Ascending aorta (tissue), 2 donors: ENCODE data around the gene TMPRSS11E. TPM values are rescaled to one million over a fixed set of nuclear protein-coding genes. Genes with fewer than 3 reads are reported as not detected.

Source experiments
- DNase-seq, 2 donors: peaks; one replicate each; pipeline ENCODE4 v3.0.0-alpha.2; 2019; ENCODE audit warnings: low spot score in 2 of 2
- H3K27ac ChIP-seq, 2 donors: fragments of 200-600 bp; sonication (generic); one replicate each; pipeline ENCODE4 v1.5.1; 2016 to 2017; ENCODE audit warnings: mild to moderate bottlenecking in 1 of 2
- H3K27me3 ChIP-seq: fragments of 200-600 bp; sonication (generic); one replicate; pipeline ENCODE4 v1.5.1; 2017
- H3K36me3 ChIP-seq, 2 donors: fragments of 200-600 bp; sonication (generic); one replicate each; pipeline ENCODE4 v1.5.1; 2016
- H3K4me1 ChIP-seq, 2 donors: fragments of 200-600 bp; sonication (generic); one replicate each; pipeline ENCODE4 v1.5.1; 2016 to 2017; ENCODE audit warnings: mild to moderate bottlenecking in 1 of 2
- H3K4me3 ChIP-seq, 2 donors: fragments of 200-600 bp; sonication (generic); one replicate each; pipeline ENCODE4 v1.5.1; 2016 to 2017; ENCODE audit warnings: mild to moderate bottlenecking in 1 of 2
- H3K9me3 ChIP-seq, 2 donors: fragments of 200-600 bp; sonication (generic); one replicate each; pipeline ENCODE4 v1.5.1; 2016
- CTCF ChIP-seq, 3 experiments: fragments of 200-600 bp in 2 of 3; fragments of 450-650 bp in 1 of 3; sonication (generic) in 2 of 3; IDR thresholded peaks; one replicate each; pipeline ENCODE4 v1.5.1; 2016 to 2019; ENCODE audit warnings: antibody characterized with exemption in 3 of 3, mild to moderate bottlenecking in 1 of 3, moderate library complexity in 1 of 3
- intact Hi-C: fragments of 100-400 bp; cut with DNase I; formaldehyde crosslinking; loops from one replicate; pipeline ENCODE4 v1.15.1; 2023
- total RNA-seq: library from RNA; depleted of rRNA; stranded (reverse); fragments of >200 nt; gene quantifications from one replicate; pipeline ENCODE4 v1.1.0, GENCODE V29; 2016

The TMPRSS11E gene
- total RNA-seq, 1 donor from 2014 or later, result not detected

- intact Hi-C loops, result no loop called here
- Histone ChIP-seq H3K27ac (no peak overlapping the region), H3K27me3 (no peaks in the 10 kb centered on the region), H3K36me3 (no peaks in the 10 kb centered on the region), H3K9me3 (no peaks in the 10 kb centered on the region), H3K4me1 (no peaks in the 10 kb centered on the region), H3K4me3 (no peak overlapping the region)
- TF ChIP-seq CTCF (IDR thresholded peaks at IDR 0.05), result no peak
- no peak for DNase-seq
These were observed 17.8 kb downstream of the TMPRSS11E start for GRCh38 chr4:68465058-68465457.

DNA sequence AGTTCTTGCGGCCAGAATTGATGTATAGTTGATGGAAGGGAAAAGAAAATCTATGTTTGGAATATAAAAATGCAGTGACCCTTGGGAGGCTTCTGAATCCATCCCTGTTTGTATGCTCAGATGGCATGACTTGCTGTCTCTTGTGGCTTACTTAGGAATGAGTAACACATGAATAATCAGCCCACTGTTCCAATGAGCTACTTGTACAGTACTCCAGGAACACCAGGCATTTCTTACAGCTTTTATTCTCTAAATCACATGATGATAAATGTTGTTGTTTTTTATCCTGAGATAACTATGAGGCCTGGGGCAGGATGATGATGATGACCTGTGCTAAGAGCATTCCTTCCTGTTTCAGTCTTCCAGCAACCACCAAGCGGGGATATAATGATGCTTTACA is 18.9 kb downstream of the TMPRSS11E start:
- no peaks in the 10 kb centered on the region for H3K36me3 ChIP-seq
- TF ChIP-seq CTCF (IDR thresholded peaks at IDR 0.05), result no peak

GRCh38 chr4:68466751-68467150 is 19.5 kb downstream of the TMPRSS11E start:
- intact Hi-C loops, result no loop called here
- H3K4me3 ChIP-seq, result no peak overlapping the region
- H3K9me3 ChIP-seq, result no peaks in the 10 kb centered on the region
- no peak for TF ChIP-seq CTCF (IDR thresholded peaks at IDR 0.05)
- H3K36me3 ChIP-seq, result no peaks in the 10 kb centered on the region
- DNase-seq, result no peak
- H3K27me3 ChIP-seq, result no peaks in the 10 kb centered on the region
- H3K4me1 ChIP-seq, result no peaks in the 10 kb centered on the region
- no peak overlapping the region for H3K27ac ChIP-seq

More for the DNA sequence above, 18.9 kb downstream of the TMPRSS11E start:
- Histone ChIP-seq H3K27ac (no peak overlapping the region), H3K4me3 (no peak overlapping the region), H3K27me3 (no peaks in the 10 kb centered on the region), H3K4me1 (no peaks in the 10 kb centered on the region), H3K9me3 (no peaks in the 10 kb centered on the region)
- intact Hi-C loops, result no loop called here
- DNase-seq, result no peak

GRCh38 chr4:68469482-68469881 is 22.2 kb downstream of the TMPRSS11E start:
- DNase-seq, result no peak
- no peaks in the 10 kb centered on the region for H3K4me1 ChIP-seq
- no peak overlapping the region for H3K27ac ChIP-seq
- H3K4me3 ChIP-seq, result no peak overlapping the region
- no peaks in the 10 kb centered on the region for H3K9me3 ChIP-seq
- H3K27me3 ChIP-seq, result no peaks in the 10 kb centered on the region
- intact Hi-C loops, result no loop called here
- no peak for TF ChIP-seq CTCF (IDR thresholded peaks at IDR 0.05)
- H3K36me3 ChIP-seq, result no peaks in the 10 kb centered on the region

- no peak for DNase-seq
- intact Hi-C loops, result no loop called here
- Histone ChIP-seq H3K27me3 (no peaks in the 10 kb centered on the region), H3K4me1 (no peaks in the 10 kb centered on the region), H3K27ac (no peak overlapping the region), H3K9me3 (no peaks in the 10 kb centered on the region), H3K36me3 (no peaks in the 10 kb centered on the region), H3K4me3 (no peak overlapping the region)
- no peak for TF ChIP-seq CTCF (IDR thresholded peaks at IDR 0.05)
These were observed 28.9 kb downstream of the TMPRSS11E start for GRCh38 chr4:68476191-68476590.

DNA sequence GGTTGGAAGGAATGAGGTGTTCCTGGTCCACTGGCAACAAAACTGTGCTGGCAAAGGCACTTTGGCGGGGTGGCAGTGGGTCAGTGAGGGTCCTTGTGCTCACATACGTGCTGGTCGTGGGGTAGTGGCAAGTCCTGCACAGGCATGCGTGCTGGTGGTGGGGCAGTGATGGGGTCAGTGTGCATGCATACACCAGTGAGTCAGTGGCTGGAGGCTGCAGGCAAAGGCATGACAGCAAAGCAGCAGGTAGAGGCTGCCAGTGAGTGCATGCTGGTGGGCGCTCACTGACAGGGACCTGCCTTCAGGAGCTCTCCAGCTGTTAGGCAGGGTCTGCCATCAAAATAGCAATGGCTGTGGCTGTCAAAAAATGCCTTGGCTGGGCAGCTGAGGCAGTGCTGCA is 42.1 kb downstream of the TMPRSS11E start:
- intact Hi-C loops, result no loop called here
- Histone ChIP-seq H3K36me3 (no peaks in the 10 kb centered on the region), H3K4me1 (no peaks in the 10 kb centered on the region), H3K27ac (no peak overlapping the region), H3K9me3 (no peaks in the 10 kb centered on the region), H3K4me3 (no peak overlapping the region), H3K27me3 (no peaks in the 10 kb centered on the region)
- DNase-seq, result no peak
- TF ChIP-seq CTCF (IDR thresholded peaks at IDR 0.05), result no peak
